Stimulated activated CD4-positive, alpha-beta T cell treated with anti-CD3 and anti-CD28 coated beads, TNF-alpha, amount 100 ng/mL, for 4 hours (primary cell): Measurements from ENCODE around the gene HLA-DQA2.
"Not testable (repeated sequence)": the region's sequence is repeated elsewhere in the genome, so short reads cannot be mapped to it uniquely, and the experiment has no call there.

Experiments
- DNase-seq, 3 experiments: peaks; one replicate each; pipeline ENCODE4 v3.0.0-alpha.2; 2020; ENCODE audit warnings: low read depth in 3 of 3

HLA-DQA2 gene

DNA sequence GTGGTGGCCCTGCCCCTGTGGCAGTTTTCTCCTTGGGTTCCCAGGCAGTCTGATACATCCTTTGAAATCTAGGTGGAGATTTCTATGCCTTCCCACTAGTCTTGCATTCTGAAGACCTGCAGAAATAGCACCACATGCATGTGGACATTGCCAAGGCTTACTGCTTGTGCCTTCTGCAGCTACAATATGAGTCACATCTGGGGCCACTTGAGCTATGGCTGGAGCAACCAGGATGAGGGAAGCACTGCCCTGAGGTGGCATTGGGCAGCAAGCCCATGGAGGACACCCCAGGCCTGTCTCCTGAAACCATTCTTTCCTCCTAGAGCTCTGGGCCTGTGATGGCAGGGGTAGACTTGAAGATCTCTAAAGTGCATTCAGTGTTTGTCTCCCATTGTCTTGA is 37.8 kb downstream of the HLA-DQA2 start:
- no peak for DNase-seq

DNA sequence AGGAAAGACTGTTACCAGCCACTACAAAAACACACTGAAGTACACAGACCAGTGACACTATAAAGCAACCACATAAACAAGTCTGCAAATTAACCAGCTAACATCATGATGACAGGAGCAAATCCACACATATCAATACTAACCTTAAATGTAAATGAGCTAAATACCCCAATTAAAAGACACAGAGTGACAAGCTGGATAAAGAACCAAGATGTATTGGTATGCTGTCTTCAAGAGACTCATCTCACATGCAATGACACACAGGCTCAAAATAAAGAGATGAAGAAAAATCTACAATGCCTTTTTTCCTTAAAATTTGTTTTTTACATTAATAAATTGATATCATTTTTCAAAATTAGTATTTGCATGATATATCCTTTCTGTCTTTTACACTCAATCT is 41.7 kb downstream of the HLA-DQA2 start:
- DNase-seq: not testable (repeated sequence)

DNA sequence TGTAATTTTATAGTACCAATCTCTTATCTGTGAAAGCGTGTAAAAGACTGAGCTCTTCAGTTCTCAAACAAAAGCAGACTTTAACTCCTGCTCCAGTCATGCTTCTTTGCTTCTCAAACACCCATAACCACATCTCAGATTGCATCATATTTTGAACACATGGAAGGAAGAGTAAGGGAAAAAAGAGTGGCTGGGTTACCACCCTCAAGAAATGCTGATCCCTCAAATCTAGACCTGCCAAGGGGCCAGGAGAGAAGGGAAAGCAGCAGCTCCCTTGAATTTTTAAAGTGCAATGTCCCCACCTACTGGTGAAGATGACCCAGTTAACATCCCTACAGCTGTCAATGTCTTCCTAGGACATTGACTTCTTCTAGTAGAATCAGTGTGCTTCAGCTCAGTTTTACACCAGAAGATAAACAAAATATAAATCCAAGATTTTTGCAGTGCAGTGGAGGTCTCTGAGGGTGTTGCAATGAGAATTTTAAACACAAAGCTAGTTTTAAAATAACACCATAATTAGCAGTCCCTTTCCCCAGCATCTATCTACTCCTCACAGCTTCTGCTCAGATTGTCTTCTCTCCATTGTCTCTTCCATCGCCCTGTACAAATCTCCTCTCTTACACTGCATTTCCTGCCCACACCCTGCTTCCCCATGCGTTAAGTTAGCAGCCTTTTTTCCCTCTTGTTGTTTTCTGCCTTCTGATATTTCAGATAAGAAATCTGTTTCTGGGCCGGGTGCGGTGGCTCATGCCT is 44.8 kb downstream of the HLA-DQA2 start:
- DNase-seq: no peak

DNA sequence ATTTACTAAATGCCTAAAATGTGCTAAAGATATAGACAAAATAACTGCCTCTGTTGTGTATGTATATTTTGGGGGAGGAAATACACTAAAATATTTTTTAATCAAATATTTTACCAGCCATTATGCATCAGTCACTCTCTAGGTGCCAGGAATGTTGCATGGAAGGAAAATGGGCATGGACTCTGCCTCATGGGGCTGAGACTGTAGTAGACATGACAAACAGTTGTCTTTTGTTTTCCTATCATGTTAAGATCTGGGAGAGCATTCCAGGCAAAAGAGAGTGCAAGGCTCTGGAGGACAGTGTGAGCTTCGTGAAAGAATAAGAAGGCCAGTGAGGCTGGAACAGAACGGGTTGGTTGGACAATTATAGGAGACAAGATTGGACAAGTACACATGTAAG is 49.1 kb downstream of the HLA-DQA2 start:
- DNase-seq: no peak

DNA sequence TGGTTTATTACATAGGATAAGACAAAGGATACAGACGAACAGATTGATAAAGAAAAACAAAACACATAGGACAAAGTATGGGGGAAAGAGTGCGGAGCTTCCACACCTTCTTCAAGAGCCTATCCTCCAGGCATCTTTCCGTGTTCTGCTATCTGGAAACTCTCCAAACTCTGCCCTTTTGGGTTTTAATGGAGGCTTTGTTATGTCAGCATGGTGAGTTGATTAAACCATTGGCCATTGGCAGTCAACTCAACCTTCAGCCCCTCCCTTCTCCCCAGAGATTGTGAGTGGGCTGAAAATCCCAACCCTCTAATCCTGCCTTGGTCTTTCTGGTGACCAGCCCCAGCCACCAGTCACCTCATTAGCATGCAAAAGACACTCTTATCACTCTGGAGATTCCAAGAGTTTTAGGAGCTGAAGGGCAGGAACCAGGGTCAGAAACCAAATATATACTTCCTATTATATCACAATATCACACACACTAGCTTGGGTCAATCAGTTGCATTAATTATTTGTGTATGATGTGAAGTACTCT is 51.8 kb downstream of the HLA-DQA2 start:
- DNase-seq: no peak

DNA sequence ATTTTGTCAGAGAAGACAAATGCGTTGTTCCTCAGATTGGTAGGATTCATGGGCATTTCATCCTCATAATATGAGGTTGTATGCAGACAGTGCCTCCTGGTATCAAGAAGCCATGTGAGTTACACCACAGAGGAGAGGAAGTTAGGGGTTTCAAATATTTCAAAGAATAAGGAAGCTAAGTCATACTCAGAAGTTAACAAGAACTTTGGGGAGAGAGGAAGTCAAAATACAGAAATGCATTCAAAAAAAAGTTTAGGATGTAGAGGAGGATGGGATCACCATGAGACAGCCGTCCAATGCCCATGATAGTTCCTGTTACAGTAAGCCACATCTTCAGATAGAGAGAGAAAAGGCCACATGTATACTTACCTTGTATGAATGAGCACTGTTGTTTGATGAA is 53.3 kb downstream of the HLA-DQA2 start:
- DNase-seq: no peak
